Neural cell (in vitro differentiated cells): ENCODE data around the gene USP16. TPM values are rescaled to one million over a fixed set of nuclear protein-coding genes. Genes with fewer than 3 reads are reported as not detected.
A peak's percentile ranks its signal among the peaks of the same experiment; 100 is the strongest.

Experiments
- H2AFZ ChIP-seq: fragments of 200-600, 300-800 bp; sonication (generic), shearing (Covaris generic); 2 replicates; pipeline ENCODE4 v1.6.0; 2014; ENCODE audit warnings: low read depth, mild to moderate bottlenecking, antibody characterized with exemption, low read length, moderate library complexity
- H3F3A ChIP-seq: fragments of 200-600 bp; shearing (Covaris generic); 2 replicates; pipeline ENCODE4 v1.6.1; 2016; ENCODE audit warnings: mild to moderate bottlenecking, moderate library complexity, mixed read lengths, antibody characterized with exemption, low read length; ENCODE audit not compliant: insufficient read depth, poor library complexity, severe bottlenecking
- H3K27ac ChIP-seq: fragments of 200-600, 300-800 bp; sonication (generic), shearing (Covaris generic); 2 replicates; pipeline ENCODE4 v1.5.1; 2014; ENCODE audit warnings: mild to moderate bottlenecking, low read length, moderate library complexity
- H3K27me3 ChIP-seq: fragments of 300-800, 200-600 bp; sonication (generic), shearing (Covaris generic); 2 replicates; pipeline ENCODE4 v1.6.0; 2014; ENCODE audit warnings: mild to moderate bottlenecking, low read depth, low read length, moderate library complexity; ENCODE audit not compliant: insufficient read depth
- H3K36me3 ChIP-seq: fragments of 300-800, 200-600 bp; sonication (generic), shearing (Covaris generic); 2 replicates; pipeline ENCODE4 v1.5.1; 2014; ENCODE audit warnings: mild to moderate bottlenecking, antibody characterized with exemption, low read length, moderate library complexity; ENCODE audit not compliant: insufficient read depth
- H3K4me2 ChIP-seq: fragments of 300-800, 200-600 bp; sonication (generic), shearing (Covaris generic); 2 replicates; pipeline ENCODE4 v1.6.0; 2014; ENCODE audit warnings: mild to moderate bottlenecking, low read length
- H3K4me3 ChIP-seq: fragments of 300-800, 200-600 bp; sonication (generic), shearing (Covaris generic); 2 replicates; pipeline ENCODE4 v1.5.1; 2014; ENCODE audit warnings: mild to moderate bottlenecking, low read length, moderate library complexity
- H3K79me2 ChIP-seq: fragments of 200-600 bp; shearing (Covaris generic); replicated peaks from 2 replicates; pipeline ENCODE4 v1.6.0; 2014; ENCODE audit warnings: mild to moderate bottlenecking, low read length, moderate library complexity; ENCODE audit not compliant: insufficient read depth
- H3K9ac ChIP-seq: fragments of 300-800, 200-600 bp; sonication (generic), shearing (Covaris generic); 2 replicates; pipeline ENCODE4 v1.6.1; 2016; ENCODE audit warnings: mild to moderate bottlenecking, low read length, mixed read lengths
- H3K9me2 ChIP-seq: fragments of 200-600 bp; shearing (Covaris generic); 2 replicates; pipeline ENCODE4 v1.6.1; 2016; ENCODE audit warnings: mild to moderate bottlenecking, low read length, mixed read lengths; ENCODE audit not compliant: insufficient read depth
- H3K9me3 ChIP-seq: fragments of 200-600, 300-800 bp; sonication (generic), shearing (Covaris generic); 2 replicates; pipeline ENCODE4 v1.6.1; 2016; ENCODE audit warnings: mild to moderate bottlenecking, mixed run types, low read length, moderate library complexity, mixed read lengths
- H4K20me1 ChIP-seq: fragments of 200-600 bp; shearing (Covaris generic); 2 replicates; pipeline ENCODE4 v1.6.1; 2016; ENCODE audit warnings: mild to moderate bottlenecking, mixed run types; ENCODE audit not compliant: insufficient read depth
- CTCF ChIP-seq: fragments of 450-650 bp; IDR thresholded peaks from 2 replicates; pipeline ENCODE4 v1.5.1; 2014; ENCODE audit warnings: antibody characterized with exemption, mild to moderate bottlenecking, moderate library complexity; ENCODE audit not compliant: poor library complexity, severe bottlenecking
- EP300 ChIP-seq: fragments of 450-650 bp; conservative IDR thresholded peaks from 2 replicates; pipeline ENCODE4 v1.6.1; 2014; ENCODE audit warnings: antibody characterized with exemption, mild to moderate bottlenecking, moderate library complexity; ENCODE audit not compliant: poor library complexity, severe bottlenecking
- EZH2 ChIP-seq: fragments of 200-600, 300-800 bp; shearing (Covaris generic), sonication (generic); IDR thresholded peaks from 2 replicates; pipeline ENCODE4 v1.6.1; 2014; ENCODE audit warnings: antibody characterized with exemption, low read length, borderline replicate concordance, mild to moderate bottlenecking; ENCODE audit not compliant: insufficient read depth, poor library complexity, severe bottlenecking
- MXI1 ChIP-seq: fragments of 450-650 bp; conservative IDR thresholded peaks from 2 replicates; pipeline ENCODE4 v1.6.1; 2014; ENCODE audit warnings: antibody characterized with exemption, mild to moderate bottlenecking; ENCODE audit not compliant: poor library complexity, severe bottlenecking
- POLR2AphosphoS5 ChIP-seq: IDR thresholded peaks from 2 replicates; pipeline ENCODE4 v1.6.1; 2012
- RAD21 ChIP-seq: fragments of 450-650 bp; conservative IDR thresholded peaks from 2 replicates; pipeline ENCODE4 v1.6.1; 2014; ENCODE audit warnings: antibody characterized with exemption, mild to moderate bottlenecking, moderate library complexity
- SMC3 ChIP-seq: fragments of 450-650 bp; conservative IDR thresholded peaks from 2 replicates; pipeline ENCODE4 v1.6.1; 2014; ENCODE audit warnings: antibody characterized with exemption, mild to moderate bottlenecking, moderate library complexity; ENCODE audit not compliant: poor library complexity
- TAF1 ChIP-seq: IDR thresholded peaks from 2 replicates; pipeline ENCODE4 v1.6.1; 2012; ENCODE audit warnings: low read depth
- polyA plus RNA-seq: library from polyadenylated mRNA; depleted of rRNA; stranded (reverse); fragments of >200 nt; gene quantifications from 2 replicates; pipeline ENCODE4 v1.2.3, GENCODE V29; 2014
- TF ChIP-seq, protein P1 (sequence below): IDR thresholded peaks from 2 replicates; pipeline ENCODE4 v1.6.1; 2012; ENCODE audit warnings: borderline replicate concordance

The USP16 gene
- polyA plus RNA-seq, 1 donor from 2014 or later, result 38.5 TPM

- peaks cover 10% of the 10 kb centered on the region for H3K36me3 ChIP-seq
- TF ChIP-seq MXI1, result no peak
- H3K9ac ChIP-seq, result no peak overlapping the region
- no peaks in the 10 kb centered on the region for H3K27me3 ChIP-seq
- no peaks in the 10 kb centered on the region for H3K9me2 ChIP-seq
- H4K20me1 ChIP-seq, result no peaks in the 10 kb centered on the region
- H3K9me3 ChIP-seq, result no peaks in the 10 kb centered on the region
- no peak overlapping the region for H2AFZ ChIP-seq
- H3K4me2 ChIP-seq, result no peak overlapping the region
- H3K4me3 ChIP-seq, result no peak overlapping the region
- H3K27ac ChIP-seq, result no peak overlapping the region
- no peaks in the 10 kb centered on the region for H3F3A ChIP-seq
- no peaks in the 10 kb centered on the region for H3K79me2 ChIP-seq
Measured at GRCh38 chr21:29056538-29057050, 32.1 kb downstream of the USP16 start.

DNA sequence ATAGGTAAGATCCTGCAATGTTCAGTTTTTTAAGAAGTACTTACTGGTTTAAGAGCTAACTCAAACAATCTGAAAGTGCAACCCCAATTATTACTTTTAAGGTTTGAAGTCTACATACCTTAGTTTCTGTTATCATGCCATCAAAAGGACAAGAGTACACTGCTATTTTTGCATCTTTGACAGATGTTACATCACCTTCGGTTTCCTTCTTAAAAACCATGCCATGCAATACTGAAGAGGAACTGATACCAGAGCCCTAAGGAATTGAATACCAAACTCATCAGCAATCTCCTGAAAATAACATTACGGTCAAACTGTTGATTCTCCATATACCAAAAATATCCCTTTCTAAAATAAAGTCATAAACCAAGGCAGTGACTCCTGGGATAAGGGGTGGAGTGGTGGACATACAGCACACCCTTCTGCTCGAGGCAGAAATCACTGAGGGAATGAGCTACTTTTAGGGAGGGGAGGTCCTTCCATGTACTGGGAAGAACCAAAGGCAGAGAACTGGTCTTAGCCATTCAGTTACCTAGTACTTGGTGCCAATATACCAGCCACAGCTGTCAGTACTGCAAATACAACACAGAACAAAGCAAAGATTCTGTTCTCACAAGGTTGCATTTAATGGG is 40.5 kb downstream of the USP16 start:
- Histone ChIP-seq H4K20me1 (no peaks in the 10 kb centered on the region), H2AFZ (no peak overlapping the region), H3K4me2 (no peak overlapping the region), H3K79me2 (peaks cover 15% of the 10 kb centered on the region), H3K36me3 (peaks cover 14% of the 10 kb centered on the region), H3K9ac (no peak overlapping the region), H3K4me3 (no peak overlapping the region), H3K9me3 (no peaks in the 10 kb centered on the region), H3K9me2 (no peaks in the 10 kb centered on the region), H3K27ac (no peak overlapping the region), H3F3A (no peaks in the 10 kb centered on the region), H3K27me3 (no peaks in the 10 kb centered on the region)
- TF ChIP-seq MXI1 (no peak), RAD21 (no peak), EZH2 (no peak)

DNA sequence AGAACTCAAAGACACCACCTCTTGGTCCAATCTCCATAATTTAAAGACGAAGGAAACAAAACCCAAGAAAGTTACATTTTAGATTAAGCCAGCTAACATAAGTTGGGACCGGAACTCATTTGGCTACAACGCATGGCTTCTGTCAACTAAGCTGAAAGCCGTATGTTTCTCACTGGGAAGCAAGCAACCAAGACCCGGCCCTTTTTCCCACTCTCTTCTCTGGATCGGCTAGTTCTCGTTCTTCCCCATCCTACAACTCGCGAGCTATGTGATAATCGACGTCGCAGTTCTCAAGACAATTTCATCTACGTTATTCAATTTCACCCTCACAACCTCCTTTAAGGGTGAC is 48.4 kb downstream of the USP16 start:
- peak overlapping the region; percentile 79 for H3K4me2 ChIP-seq
- peak overlapping the region; percentile 95 for H3K27ac ChIP-seq
- peaks cover 44% of the 10 kb centered on the region for H3K79me2 ChIP-seq
- no peaks in the 10 kb centered on the region for H3F3A ChIP-seq
- no peaks in the 10 kb centered on the region for H4K20me1 ChIP-seq
- no peaks in the 10 kb centered on the region for H3K27me3 ChIP-seq
- peak overlapping the region; percentile 73 for H3K4me3 ChIP-seq
- no peaks in the 10 kb centered on the region for H3K9me2 ChIP-seq
- TF ChIP-seq TAF1, result no peak
- no peak for TF ChIP-seq EZH2
- no peak for TF ChIP-seq EP300
- TF ChIP-seq, protein P1, sequence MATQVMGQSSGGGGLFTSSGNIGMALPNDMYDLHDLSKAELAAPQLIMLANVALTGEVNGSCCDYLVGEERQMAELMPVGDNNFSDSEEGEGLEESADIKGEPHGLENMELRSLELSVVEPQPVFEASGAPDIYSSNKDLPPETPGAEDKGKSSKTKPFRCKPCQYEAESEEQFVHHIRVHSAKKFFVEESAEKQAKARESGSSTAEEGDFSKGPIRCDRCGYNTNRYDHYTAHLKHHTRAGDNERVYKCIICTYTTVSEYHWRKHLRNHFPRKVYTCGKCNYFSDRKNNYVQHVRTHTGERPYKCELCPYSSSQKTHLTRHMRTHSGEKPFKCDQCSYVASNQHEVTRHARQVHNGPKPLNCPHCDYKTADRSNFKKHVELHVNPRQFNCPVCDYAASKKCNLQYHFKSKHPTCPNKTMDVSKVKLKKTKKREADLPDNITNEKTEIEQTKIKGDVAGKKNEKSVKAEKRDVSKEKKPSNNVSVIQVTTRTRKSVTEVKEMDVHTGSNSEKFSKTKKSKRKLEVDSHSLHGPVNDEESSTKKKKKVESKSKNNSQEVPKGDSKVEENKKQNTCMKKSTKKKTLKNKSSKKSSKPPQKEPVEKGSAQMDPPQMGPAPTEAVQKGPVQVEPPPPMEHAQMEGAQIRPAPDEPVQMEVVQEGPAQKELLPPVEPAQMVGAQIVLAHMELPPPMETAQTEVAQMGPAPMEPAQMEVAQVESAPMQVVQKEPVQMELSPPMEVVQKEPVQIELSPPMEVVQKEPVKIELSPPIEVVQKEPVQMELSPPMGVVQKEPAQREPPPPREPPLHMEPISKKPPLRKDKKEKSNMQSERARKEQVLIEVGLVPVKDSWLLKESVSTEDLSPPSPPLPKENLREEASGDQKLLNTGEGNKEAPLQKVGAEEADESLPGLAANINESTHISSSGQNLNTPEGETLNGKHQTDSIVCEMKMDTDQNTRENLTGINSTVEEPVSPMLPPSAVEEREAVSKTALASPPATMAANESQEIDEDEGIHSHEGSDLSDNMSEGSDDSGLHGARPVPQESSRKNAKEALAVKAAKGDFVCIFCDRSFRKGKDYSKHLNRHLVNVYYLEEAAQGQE, result no peak
- TF ChIP-seq MXI1, result no peak
- no peak for TF ChIP-seq CTCF
- TF ChIP-seq POLR2AphosphoS5, result no peak
- no peak for TF ChIP-seq SMC3
- TF ChIP-seq RAD21, result no peak
- peak overlapping the region; percentile 90 for H3K9ac ChIP-seq
- no peaks in the 10 kb centered on the region for H3K9me3 ChIP-seq
- peak overlapping the region; percentile 77 for H2AFZ ChIP-seq
- no peaks in the 10 kb centered on the region for H3K36me3 ChIP-seq
